Mucosa of rectum (tissue), 2 donors: ENCODE measurements around the gene UNC5A.

Experiments
- H3K27ac ChIP-seq, 2 donors: one replicate each; pipeline ENCODE4 v1.7.0; 2013; ENCODE audit warnings: inconsistent platforms in 2 of 2, low read depth in 2 of 2, low read length in 2 of 2
- H3K27me3 ChIP-seq, 2 donors: one replicate each; pipeline ENCODE4 v1.7.0; 2013; ENCODE audit warnings: low read length in 2 of 2; ENCODE audit not compliant: control insufficient read depth in 2 of 2, insufficient read depth in 2 of 2
- H3K36me3 ChIP-seq, 2 donors: one replicate each; pipeline ENCODE4 v1.7.0; 2013; ENCODE audit warnings: low read length in 2 of 2; ENCODE audit not compliant: control insufficient read depth in 2 of 2, insufficient read depth in 2 of 2
- H3K4me1 ChIP-seq, 2 donors: one replicate each; pipeline ENCODE4 v1.7.0; 2013; ENCODE audit warnings: low read length in 2 of 2, mild to moderate bottlenecking in 1 of 2; ENCODE audit not compliant: control insufficient read depth in 2 of 2, insufficient read depth in 2 of 2
- H3K4me3 ChIP-seq, 2 donors: one replicate each; pipeline ENCODE4 v1.7.0; 2013; ENCODE audit warnings: low read length in 2 of 2
- H3K9ac ChIP-seq, 2 donors: one replicate each; pipeline ENCODE4 v1.7.0; 2013; ENCODE audit warnings: low read length in 2 of 2, low read depth in 1 of 2, mild to moderate bottlenecking in 1 of 2
- H3K9me3 ChIP-seq, 2 donors: one replicate each; pipeline ENCODE4 v1.7.0; 2013; ENCODE audit warnings: low read length in 2 of 2; ENCODE audit not compliant: control insufficient read depth in 2 of 2
- donor health status: healthy.
- donor health status: Normal muscosa, but diverticular disease.

The UNC5A gene

DNA sequence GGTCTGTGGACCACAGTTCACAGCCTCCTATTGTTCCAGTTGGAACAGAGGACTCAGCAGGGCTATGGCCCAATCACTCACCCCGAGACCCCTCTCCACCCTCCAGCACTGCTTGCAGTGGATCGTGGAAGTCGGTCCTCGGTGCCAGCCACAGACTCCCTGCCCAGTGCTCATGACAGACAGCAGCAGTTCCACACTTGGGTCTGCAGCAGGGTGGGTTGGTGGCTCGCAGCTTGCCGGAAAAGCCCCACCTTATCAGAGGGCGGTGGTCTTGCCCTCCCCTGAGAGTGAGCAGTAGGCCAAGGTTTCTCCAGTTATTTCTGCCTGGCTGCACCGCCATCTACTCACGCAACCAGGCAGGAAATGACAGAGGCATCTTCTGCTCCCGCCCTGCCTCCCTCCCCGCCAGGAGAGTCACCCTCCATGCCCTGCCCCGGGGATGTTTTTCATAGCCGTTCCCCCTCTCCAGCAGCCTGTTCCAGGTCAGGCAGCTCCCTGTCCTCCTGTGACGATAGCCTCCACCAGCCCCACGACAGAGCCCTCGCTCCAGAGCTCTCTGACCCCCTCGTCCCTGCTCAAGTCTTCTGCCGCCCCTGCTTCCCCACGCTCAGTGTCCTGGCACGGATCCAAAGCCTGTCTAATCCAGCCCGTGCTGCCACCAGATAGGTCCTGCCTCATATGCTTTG, 34.5 kb downstream of the UNC5A start:
- H3K4me1 ChIP-seq, result no peaks in the 10 kb centered on the region
- H3K9ac ChIP-seq, result no peak overlapping the region
- no peaks in the 10 kb centered on the region for H3K36me3 ChIP-seq
- no peak overlapping the region for H3K27ac ChIP-seq
- peaks cover 2 to 14% of the 10 kb centered on the region in 2 donors for H3K27me3 ChIP-seq
- no peak overlapping the region for H3K4me3 ChIP-seq
- no peaks in the 10 kb centered on the region for H3K9me3 ChIP-seq

DNA sequence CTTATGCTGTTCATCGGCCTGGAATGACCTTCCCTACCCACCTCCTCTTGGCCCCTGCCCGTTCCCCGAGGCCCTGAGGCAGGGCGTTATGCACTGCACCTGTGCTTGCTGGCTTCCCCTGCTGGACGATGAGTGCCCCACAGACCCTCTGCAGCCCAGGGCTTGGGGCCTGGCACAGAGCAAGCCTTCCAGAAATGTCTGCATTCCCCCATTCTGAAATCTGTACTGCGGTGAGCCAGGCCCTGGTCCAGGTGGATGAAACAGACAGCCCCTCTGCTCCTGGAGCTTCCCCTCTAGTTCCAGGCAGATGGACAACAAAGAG, 35.0 kb downstream of the UNC5A start:
- Histone ChIP-seq H3K4me1 (no peaks in the 10 kb centered on the region), H3K27me3 (peaks cover 2 to 14% of the 10 kb centered on the region in 2 donors), H3K9me3 (no peaks in the 10 kb centered on the region), H3K9ac (no peak overlapping the region), H3K4me3 (no peak overlapping the region), H3K36me3 (no peaks in the 10 kb centered on the region), H3K27ac (no peak overlapping the region)

DNA sequence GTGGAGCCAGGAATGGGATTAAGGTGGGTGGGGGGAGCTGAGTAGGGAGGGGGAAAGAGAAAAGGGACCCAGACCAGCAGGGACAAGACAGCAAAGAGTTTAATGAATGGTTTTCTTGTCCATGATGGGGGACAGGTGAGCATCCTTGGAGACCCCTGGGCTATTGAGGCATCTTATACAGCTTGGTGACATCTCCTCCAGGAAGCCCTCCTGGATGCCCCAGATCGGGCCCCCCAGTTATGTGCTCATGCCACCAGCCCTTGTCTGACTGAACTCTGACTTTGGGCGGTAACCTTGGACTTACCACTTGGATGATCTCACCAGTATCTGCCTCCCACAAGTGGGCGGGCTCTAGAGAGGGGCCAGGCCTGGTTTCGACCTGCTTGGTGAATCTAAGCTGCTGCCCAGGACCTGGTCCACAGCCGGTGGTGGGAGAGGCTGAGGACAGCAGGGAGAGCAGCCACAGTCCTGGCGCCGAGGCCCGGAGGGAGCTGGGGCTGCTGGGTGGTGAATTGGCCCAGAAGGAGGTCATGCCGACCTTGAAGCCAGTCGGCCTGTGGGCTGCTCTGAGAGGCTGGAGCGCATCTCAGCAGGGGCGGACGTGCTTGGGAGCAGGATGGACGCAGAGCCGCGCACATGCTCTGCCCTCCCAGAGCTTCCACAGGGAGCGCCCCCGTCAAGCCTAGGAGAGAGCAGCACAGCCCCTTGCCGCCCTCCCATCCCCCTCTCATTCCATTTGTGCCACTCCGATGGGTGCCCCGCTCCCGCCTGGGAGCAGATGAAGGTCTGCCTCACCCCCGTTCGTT, 36.2 kb downstream of the UNC5A start:
- no peak overlapping the region for H3K4me3 ChIP-seq
- no peaks in the 10 kb centered on the region for H3K4me1 ChIP-seq
- H3K9ac ChIP-seq, result no peak overlapping the region
- no peaks in the 10 kb centered on the region for H3K36me3 ChIP-seq
- H3K27me3 ChIP-seq, result peaks cover 2 to 11% of the 10 kb centered on the region in 2 donors
- H3K9me3 ChIP-seq, result no peaks in the 10 kb centered on the region
- H3K27ac ChIP-seq, result no peak overlapping the region

DNA sequence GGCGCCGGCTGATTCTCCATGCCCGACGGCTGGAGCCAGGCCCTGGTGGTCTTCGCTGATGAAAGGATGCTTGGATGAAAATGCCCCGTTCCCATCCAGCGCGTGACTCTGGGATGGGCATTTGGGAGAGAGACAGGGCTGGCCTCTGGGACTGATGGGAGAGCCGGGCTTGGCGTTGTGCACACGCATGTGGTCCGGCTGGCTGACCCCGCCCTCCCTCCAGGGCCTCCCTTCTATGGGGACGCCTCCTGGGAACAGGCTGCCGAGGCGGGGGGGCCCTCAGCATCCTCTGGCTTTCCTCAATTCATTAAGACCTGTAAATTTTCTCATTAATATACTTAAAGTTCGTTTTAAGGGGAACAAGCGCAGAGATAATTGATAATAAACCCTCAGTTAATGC, 36.8 kb downstream of the UNC5A start:
- no peaks in the 10 kb centered on the region for H3K36me3 ChIP-seq
- H3K27ac ChIP-seq, result no peak overlapping the region
- no peaks in the 10 kb centered on the region for H3K4me1 ChIP-seq
- H3K9ac ChIP-seq, result no peak overlapping the region
- peaks cover 2 to 11% of the 10 kb centered on the region in 2 donors for H3K27me3 ChIP-seq
- no peak overlapping the region for H3K4me3 ChIP-seq
- no peaks in the 10 kb centered on the region for H3K9me3 ChIP-seq

DNA sequence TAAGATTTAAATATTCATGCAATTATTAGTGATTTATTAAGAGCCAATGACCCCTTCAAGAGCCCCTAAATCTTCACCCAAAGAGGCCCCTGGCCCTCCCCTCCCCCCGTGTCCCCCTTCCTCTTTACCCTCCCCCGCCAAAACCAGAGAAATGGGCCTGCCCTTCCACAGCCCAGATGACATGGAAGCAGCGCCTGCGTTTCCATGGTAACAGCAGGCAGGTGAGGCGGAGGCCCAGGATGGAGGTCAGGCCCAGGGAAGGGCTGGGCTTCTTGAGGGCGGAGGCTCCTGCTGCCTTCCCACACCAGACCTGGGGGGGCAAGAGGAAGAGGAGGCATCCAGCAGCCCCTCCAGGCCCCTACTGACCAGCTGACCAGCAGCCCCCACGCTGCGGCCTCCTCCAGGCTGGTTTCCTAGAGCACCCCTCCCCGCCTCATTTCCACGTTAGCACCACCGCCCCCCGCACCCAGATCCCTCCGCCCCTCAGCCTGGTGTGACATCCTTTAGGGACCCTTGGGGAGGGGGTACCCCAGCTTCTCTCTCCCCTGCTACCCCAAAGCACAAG, 37.4 kb downstream of the UNC5A start:
- H3K27me3 ChIP-seq, result peaks cover 2 to 11% of the 10 kb centered on the region in 2 donors

DNA sequence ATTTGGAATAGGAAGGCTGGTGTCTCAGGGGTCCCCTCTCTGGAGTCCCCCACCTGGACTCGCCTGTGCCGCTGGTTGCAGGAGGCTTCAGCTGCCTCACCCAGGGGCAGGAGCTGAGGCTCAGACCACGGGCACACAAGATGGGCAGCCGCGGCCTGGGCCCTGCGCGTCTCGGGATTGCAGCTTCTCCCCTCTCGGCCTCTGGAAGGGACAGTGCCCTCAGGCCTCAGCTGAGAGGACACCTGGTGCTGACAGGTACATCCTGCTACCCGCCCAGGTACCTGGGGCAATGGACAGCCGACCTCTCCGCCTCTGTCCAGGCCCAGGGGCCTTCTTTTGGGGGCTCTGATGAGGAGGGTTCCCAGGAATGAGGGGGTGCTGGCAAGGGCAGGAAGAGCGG, 38.3 kb downstream of the UNC5A start:
- Histone ChIP-seq H3K36me3 (no peaks in the 10 kb centered on the region), H3K4me1 (no peaks in the 10 kb centered on the region), H3K27ac (no peak overlapping the region), H3K4me3 (no peak overlapping the region), H3K9ac (no peak overlapping the region), H3K9me3 (no peaks in the 10 kb centered on the region), H3K27me3 (peaks cover 2 to 11% of the 10 kb centered on the region in 2 donors)

More for the DNA sequence above, 37.4 kb downstream of the UNC5A start:
- Histone ChIP-seq H3K36me3 (no peaks in the 10 kb centered on the region), H3K4me1 (no peaks in the 10 kb centered on the region), H3K9ac (no peak overlapping the region), H3K9me3 (no peaks in the 10 kb centered on the region), H3K27ac (no peak overlapping the region), H3K4me3 (no peak overlapping the region)

DNA sequence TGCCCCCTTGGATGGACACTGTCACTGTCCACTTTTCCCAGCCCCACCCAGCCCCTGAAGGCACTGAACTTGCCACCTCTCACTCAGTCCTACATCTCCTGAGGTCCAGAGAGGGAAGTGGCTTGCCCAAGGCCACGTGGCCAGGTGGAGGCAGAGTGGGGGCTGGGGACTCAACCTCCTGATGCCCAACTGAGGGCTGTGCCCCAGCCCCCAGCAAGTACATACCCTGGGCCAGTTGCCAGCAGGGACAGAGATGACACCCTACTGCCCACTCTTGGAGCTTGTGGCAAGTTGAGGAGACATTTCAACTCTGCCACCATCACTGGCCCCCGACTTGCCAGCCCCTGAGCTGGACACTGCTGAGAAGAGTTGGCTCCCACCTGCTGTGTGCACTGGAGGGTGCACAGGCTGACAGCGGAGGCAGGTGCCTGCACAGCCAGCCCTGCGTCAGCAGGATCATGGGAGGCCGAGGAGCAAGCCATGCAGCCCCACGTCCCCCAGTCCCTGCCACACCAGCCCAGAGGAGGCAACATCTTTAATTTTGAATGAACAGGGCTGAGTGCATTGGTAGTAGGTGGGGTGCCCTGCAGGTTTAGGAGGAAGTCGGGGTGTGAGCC, 39.4 kb downstream of the UNC5A start:
- Histone ChIP-seq H3K36me3 (no peaks in the 10 kb centered on the region), H3K9ac (no peak overlapping the region), H3K4me3 (no peak overlapping the region), H3K27ac (no peak overlapping the region), H3K9me3 (no peaks in the 10 kb centered on the region), H3K27me3 (peaks cover 2 to 11% of the 10 kb centered on the region in 2 donors), H3K4me1 (no peaks in the 10 kb centered on the region)

DNA sequence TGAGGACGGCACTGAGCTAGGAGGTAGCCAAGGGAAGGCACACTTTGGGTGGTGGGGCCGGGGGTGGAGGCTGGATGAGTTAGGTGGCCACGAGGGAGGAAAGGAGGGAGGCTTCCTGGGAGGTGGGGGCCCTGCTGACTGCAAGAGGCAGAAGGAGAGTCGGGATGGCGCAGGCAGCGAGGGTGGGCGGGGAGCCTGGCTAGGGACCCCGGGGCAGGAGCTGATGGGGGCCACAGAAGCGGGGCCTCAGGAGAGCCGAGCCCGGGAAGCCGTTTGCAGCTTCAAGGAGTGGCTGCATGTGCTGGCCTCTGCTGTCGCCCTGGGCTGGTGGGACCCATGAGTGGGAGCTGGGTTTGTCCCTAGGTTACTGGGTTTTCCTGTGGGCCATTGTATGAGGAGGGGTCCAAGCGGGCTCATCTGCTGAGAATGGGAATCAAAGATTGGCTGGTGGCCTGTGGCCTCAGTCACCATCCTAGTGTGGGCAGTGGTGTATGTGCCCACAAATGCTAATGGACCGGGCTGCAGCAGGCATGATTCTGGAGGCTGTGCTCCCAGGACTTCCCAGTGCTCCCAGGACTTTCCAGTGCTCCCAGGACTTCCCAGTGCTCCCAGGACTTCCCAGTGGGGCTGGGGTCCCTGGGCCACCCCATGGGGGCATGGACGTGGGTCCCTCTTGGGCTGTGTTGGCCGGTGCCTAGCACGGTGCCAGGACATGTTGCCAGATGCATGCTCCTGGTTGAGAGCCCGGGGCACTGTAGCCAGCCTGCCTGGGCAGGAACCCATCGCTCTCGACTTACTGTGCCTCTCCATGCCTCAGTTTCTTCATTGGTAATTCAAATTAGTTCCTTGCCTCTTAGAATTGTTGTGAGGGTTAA, 40.2 kb downstream of the UNC5A start:
- Histone ChIP-seq H3K27me3 (peaks cover 2 to 9% of the 10 kb centered on the region in 2 donors), H3K4me3 (no peak overlapping the region), H3K9me3 (no peaks in the 10 kb centered on the region), H3K27ac (no peak overlapping the region), H3K4me1 (no peaks in the 10 kb centered on the region), H3K36me3 (no peaks in the 10 kb centered on the region), H3K9ac (no peak overlapping the region)

DNA sequence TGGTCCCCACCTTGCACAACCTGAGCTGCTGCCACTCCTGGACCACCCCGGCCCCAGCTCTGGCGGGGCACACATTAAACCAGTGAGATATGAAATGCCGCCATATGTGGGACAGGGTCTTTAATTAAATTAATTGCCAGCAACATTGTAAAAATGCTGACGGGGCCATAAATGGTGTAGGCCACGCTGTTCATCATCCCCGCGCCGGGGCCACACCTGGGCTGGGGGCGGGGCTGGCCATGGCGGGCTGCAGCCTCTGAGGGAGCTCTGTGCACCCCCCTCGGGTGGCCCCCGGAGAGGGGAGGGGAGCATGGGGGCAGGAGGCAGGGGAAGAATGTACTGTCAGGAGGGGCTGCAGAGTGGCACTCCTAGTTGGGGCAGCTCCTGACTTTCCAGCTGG, 41.0 kb downstream of the UNC5A start:
- Histone ChIP-seq H3K4me3 (no peak overlapping the region), H3K4me1 (no peaks in the 10 kb centered on the region), H3K36me3 (no peaks in the 10 kb centered on the region), H3K27me3 (peaks cover 0 to 5% of the 10 kb centered on the region in 2 donors), H3K9me3 (no peaks in the 10 kb centered on the region), H3K9ac (no peak overlapping the region), H3K27ac (no peak overlapping the region)
